B cell (primary cell): Measurements from ENCODE around the gene EED. TPM values are rescaled to one million over a fixed set of nuclear protein-coding genes. Genes with fewer than 3 reads are reported as not detected.

Experiments
- ATAC-seq: fragments of 200-7000 bp; cut with Tn5 transposase; one replicate; pipeline ENCODE4 v1.10.0; 2021; ENCODE audit warnings: low read depth, mild to moderate bottlenecking, moderate number of reproducible peaks, moderate library complexity
- CTCF ChIA-PET: fragments of 350-600 bp; sonication (Branson Sonifier 250); formaldehyde crosslinking; loops from one replicate; lab custom pipeline; 2021; ENCODE audit warnings: antibody characterized with exemption, inconsistent platforms; lab: Charles Lee
- POLR2A ChIA-PET: fragments of 350-600 bp; sonication (Branson Sonifier 250); formaldehyde crosslinking; loops from one replicate; lab custom pipeline; 2021; ENCODE audit warnings: antibody characterized with exemption; lab: Charles Lee
- DNase-seq: peaks from one replicate; pipeline ENCODE4 v3.0.0; 2013
- H2AFZ ChIP-seq: 2 replicates; pipeline ENCODE4 v1.6.1; 2012; ENCODE audit warnings: mild to moderate bottlenecking, low read depth, low read length; ENCODE audit not compliant: insufficient read depth, poor library complexity, severe bottlenecking
- H3K27ac ChIP-seq, 2 donors: 1 replicate in 1 of 2; 2 replicates in 1 of 2; pipeline ENCODE4 v1.5.1; 2012 to 2013; ENCODE audit warnings: low read length in 2 of 2, mild to moderate bottlenecking in 2 of 2, moderate library complexity in 1 of 2
- H3K27me3 ChIP-seq, 4 experiments: fragments of 200-600 bp in 1 of 4; sonication (generic) in 1 of 4; replicated peaks in 1 of 4; 1 replicate in 2 of 4; 2 replicates in 2 of 4; pipeline versions ENCODE4 v1.6.1 to v1.7.0; 2013 to 2016; ENCODE audit warnings: low read length in 3 of 4, mild to moderate bottlenecking in 2 of 4, mixed read lengths in 1 of 4, moderate library complexity in 1 of 4; ENCODE audit not compliant: insufficient read depth in 4 of 4, control insufficient read depth in 3 of 4; ENCODE audit errors: control extremely low read depth in 1 of 4
- H3K36me3 ChIP-seq, 2 experiments: replicated peaks in 1 of 2; 1 replicate in 1 of 2; 2 replicates in 1 of 2; pipeline versions ENCODE4 v1.6.1 to v1.7.1; 2013; ENCODE audit warnings: low read length in 1 of 2; ENCODE audit not compliant: insufficient read depth in 2 of 2, control insufficient read depth in 1 of 2; ENCODE audit errors: control extremely low read depth in 1 of 2, extremely low read depth in 1 of 2
- H3K4me1 ChIP-seq, 2 donors: fragments of 200-600 bp in 1 of 2; sonication (generic) in 1 of 2; 1 replicate in 1 of 2; 2 replicates in 1 of 2; pipeline versions ENCODE4 v1.5.1 to v1.6.1; 2013 to 2017; ENCODE audit warnings: low read length in 2 of 2; ENCODE audit not compliant: control insufficient read depth in 2 of 2, insufficient read depth in 2 of 2
- H3K4me2 ChIP-seq: replicated peaks from 2 replicates; pipeline ENCODE3; 2012; ENCODE audit warnings: mild to moderate bottlenecking, low read depth, low read length; ENCODE audit not compliant: poor library complexity, severe bottlenecking
- H3K4me3 ChIP-seq, 5 experiments: fragments of 200-600 bp in 1 of 5; sonication (generic) in 1 of 5; 1 replicate in 3 of 5; 2 replicates in 2 of 5; pipeline versions ENCODE4 v1.5.1 to v1.7.0; 2011 to 2016; ENCODE audit warnings: low read length in 4 of 5, mild to moderate bottlenecking in 4 of 5, low read depth in 2 of 5, control low read depth in 1 of 5, moderate library complexity in 1 of 5; ENCODE audit not compliant: insufficient read depth in 1 of 5; ENCODE audit errors: control extremely low read depth in 1 of 5, extremely low read depth in 1 of 5
- H3K79me2 ChIP-seq: fragments of 200-600 bp; sonication (generic); one replicate; pipeline ENCODE4 v1.6.0; 2016; ENCODE audit warnings: low read length; ENCODE audit not compliant: control insufficient read depth, insufficient read depth
- H3K9ac ChIP-seq: fragments of 200-600 bp; sonication (generic); 2 replicates; pipeline ENCODE4 v1.6.1; 2017; ENCODE audit warnings: mild to moderate bottlenecking, low read length, moderate library complexity
- H3K9me3 ChIP-seq, 3 donors: one replicate each; pipeline versions ENCODE4 v1.6.1 to v1.7.1; 2013; ENCODE audit warnings: low read length in 2 of 3; ENCODE audit not compliant: control insufficient read depth in 2 of 3, insufficient read depth in 1 of 3; ENCODE audit errors: control extremely low read depth in 1 of 3
- H4K20me1 ChIP-seq: 2 replicates; pipeline ENCODE4 v1.6.0; 2012; ENCODE audit warnings: mild to moderate bottlenecking, low read length; ENCODE audit not compliant: insufficient read depth, control insufficient read depth, poor library complexity, severe bottlenecking
- H3K27ac Mint-ChIP-seq: one replicate; pipeline ENCODE4 v1.8.0; 2021; ENCODE audit warnings: mixed read lengths
- H3K27me3 Mint-ChIP-seq: one replicate; pipeline ENCODE4 v1.8.0; 2021; ENCODE audit warnings: mixed read lengths
- H3K4me1 Mint-ChIP-seq: one replicate; pipeline ENCODE4 v1.8.0; 2021; ENCODE audit warnings: mixed read lengths
- H3K4me3 Mint-ChIP-seq: one replicate; pipeline ENCODE4 v1.8.0; 2021; ENCODE audit warnings: mixed read lengths
- H3K9me3 Mint-ChIP-seq: one replicate; pipeline ENCODE4 v1.8.0; 2022; ENCODE audit warnings: mixed read lengths; ENCODE audit not compliant: insufficient read depth
- CTCF ChIP-seq: fragments of 200-600 bp; IDR thresholded peaks from one replicate; pipeline ENCODE4 v1.8.0; 2022; ENCODE audit warnings: antibody characterized with exemption, mild to moderate bottlenecking
- EZH2 ChIP-seq: IDR thresholded peaks from 2 replicates; pipeline ENCODE4 v1.6.1; 2012; ENCODE audit warnings: borderline replicate concordance, low read depth, mild to moderate bottlenecking, moderate library complexity, low read length; ENCODE audit not compliant: insufficient read depth, poor library complexity, severe bottlenecking
- intact Hi-C: fragments of 100-400 bp; cut with micrococcal nuclease; formaldehyde crosslinking; loops from one replicate; pipeline ENCODE4 v1.10.0; 2022
- polyA plus RNA-seq: library from polyadenylated mRNA; depleted of rRNA; stranded (reverse); fragments of >200 nt; gene quantifications from 2 replicates; pipeline ENCODE4 v1.2.3, GENCODE V29; 2012
- total RNA-seq, 2 donors: library from RNA; stranded (reverse); fragments of 120-200 nt in 1 of 2; gene quantifications; 1 replicate in 1 of 2; 2 replicates in 1 of 2; pipeline versions ENCODE4 v1.2.3 to v1.2.4, GENCODE V29; 2013 to 2022

Gene EED
- total and polyA plus RNA-seq, 2 donors (not counting 1 experiment from before 2014, with no cell fraction given): 21.8 to 49.5 TPM

GRCh38 chr11:86201371-86201884 is 43.1 kb upstream of the EED start:
- no peaks in the 10 kb centered on the region for H3K9me3 ChIP-seq
- Mint-ChIP-seq H3K9me3 (no peaks in the 10 kb centered on the region), H3K27ac (no peak overlapping the region), H3K27me3 (no peaks in the 10 kb centered on the region), H3K4me3 (no peak overlapping the region), H3K4me1 (peaks cover 8% of the 10 kb centered on the region)
- H3K79me2 ChIP-seq: no peaks in the 10 kb centered on the region
- H4K20me1 ChIP-seq: no peaks in the 10 kb centered on the region
- TF ChIP-seq CTCF (no peak), EZH2 (no peak)
- no peaks in the 10 kb centered on the region for H3K27me3 ChIP-seq
- H2AFZ ChIP-seq: peak overlapping the region; percentile 53
- POLR2A ChIA-PET: interaction anchor here (1.1 to 2.4 kb wide), 3 partner anchors 8 to 133 kb away, joined by 4 to 18 read pairs (median 7); partner anchors contain the start of gene PICALM
- CTCF ChIA-PET: interaction anchor here (1.3 to 5.2 kb wide), 5 partner anchors 8 to 159 kb away, joined by 4 to 32 read pairs (median 15); partner anchors contain the start of gene PICALM
- intact Hi-C loops: no loop called here
- no peak for ATAC-seq
- no peak overlapping the region for H3K9ac ChIP-seq
- no peaks in the 10 kb centered on the region for H3K36me3 ChIP-seq
- DNase-seq: no peak
- peak overlapping the region in 1 of 5 experiments; percentile 88 for H3K4me3 ChIP-seq
- H3K27ac ChIP-seq: no peak overlapping the region
- peaks cover 22 to 32% of the 10 kb centered on the region in 2 donors for H3K4me1 ChIP-seq
- peak overlapping the region; percentile 76 for H3K4me2 ChIP-seq

- Histone ChIP-seq H3K36me3 (no peaks in the 10 kb centered on the region), H3K27me3 (no peaks in the 10 kb centered on the region), H3K4me2 (peak overlapping the region; percentile 76), H3K9me3 (no peaks in the 10 kb centered on the region), H3K79me2 (no peaks in the 10 kb centered on the region), H3K27ac (peak overlapping the region; percentile 59 to 68), H3K9ac (peak overlapping the region; percentile 64), H3K4me3 (peak overlapping the region; percentile 44 to 88 (median 61)), H3K4me1 (peaks cover 22 to 32% of the 10 kb centered on the region in 2 donors), H4K20me1 (no peaks in the 10 kb centered on the region), H2AFZ (peak overlapping the region; percentile 77)
- intact Hi-C loops: loop anchor here (1.0 to 2.0 kb wide), 3 partner anchors 9 to 43 kb away; partner anchors contain the start of gene EED
- peak; percentile 46 for ATAC-seq
- Mint-ChIP-seq H3K9me3 (no peaks in the 10 kb centered on the region), H3K4me3 (no peak overlapping the region), H3K4me1 (peaks cover 8% of the 10 kb centered on the region), H3K27ac (no peak overlapping the region), H3K27me3 (no peaks in the 10 kb centered on the region)
- TF ChIP-seq EZH2: no peak
- no peak for TF ChIP-seq CTCF
- CTCF ChIA-PET: interaction anchor here (0.6 to 5.2 kb wide), 7 partner anchors 9 to 160 kb away, joined by 3 to 32 read pairs (median 12); partner anchors contain the start of gene PICALM
- DNase-seq: no peak
- POLR2A ChIA-PET: interaction anchor here (1.1 to 2.4 kb wide), 3 partner anchors 8 to 133 kb away, joined by 4 to 18 read pairs (median 7); partner anchors contain the start of gene PICALM
Observed at GRCh38 chr11:86202013-86202336, 42.6 kb upstream of the EED start.
